Cerebellar nuclear complex (tissue), 1 donor: Measurements from ENCODE around the gene HCAR2.
"Not testable (repeated sequence)": the region's sequence is repeated elsewhere in the genome, so short reads cannot be mapped to it uniquely, and the experiment has no call there.

Source experiments
- DNase-seq, 2 experiments: peaks; one replicate each; lab custom pipeline; 2025; lab: John Stamatoyannopoulos, UW

The HCAR2 gene

GRCh38 chr12:122665349-122665748, 37.8 kb downstream of the HCAR2 start:
- no peak for DNase-seq

GRCh38 chr12:122661938-122662337, 41.2 kb downstream of the HCAR2 start:
- no peak for DNase-seq

- DNase-seq = no peak
Observed at GRCh38 chr12:122661246-122661645, 41.9 kb downstream of the HCAR2 start.

- no peak for DNase-seq
Observed at GRCh38 chr12:122659579-122659978, 43.6 kb downstream of the HCAR2 start.

- DNase-seq = no peak
Observed at GRCh38 chr12:122656298-122656697, 46.9 kb downstream of the HCAR2 start.

DNA sequence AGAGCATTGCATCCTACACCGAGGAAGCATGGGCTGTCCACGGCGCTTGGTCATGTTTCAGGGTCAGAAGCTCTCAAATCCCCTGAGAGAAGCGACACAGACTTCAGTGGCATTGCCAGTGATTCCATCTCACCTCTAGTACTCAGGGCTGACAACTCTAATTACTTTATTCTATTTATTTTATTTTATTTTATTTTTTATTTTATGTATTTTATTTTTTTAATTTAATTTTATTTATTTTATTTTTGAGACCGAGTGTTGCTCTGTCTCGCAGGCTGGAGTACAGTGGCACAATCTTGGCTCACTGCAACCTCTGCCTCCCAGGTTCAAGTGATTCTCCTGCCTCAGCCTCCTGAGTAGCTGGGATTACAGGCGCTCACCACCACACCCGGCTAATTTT, 49.9 kb downstream of the HCAR2 start:
- DNase-seq = not testable (repeated sequence)

DNA sequence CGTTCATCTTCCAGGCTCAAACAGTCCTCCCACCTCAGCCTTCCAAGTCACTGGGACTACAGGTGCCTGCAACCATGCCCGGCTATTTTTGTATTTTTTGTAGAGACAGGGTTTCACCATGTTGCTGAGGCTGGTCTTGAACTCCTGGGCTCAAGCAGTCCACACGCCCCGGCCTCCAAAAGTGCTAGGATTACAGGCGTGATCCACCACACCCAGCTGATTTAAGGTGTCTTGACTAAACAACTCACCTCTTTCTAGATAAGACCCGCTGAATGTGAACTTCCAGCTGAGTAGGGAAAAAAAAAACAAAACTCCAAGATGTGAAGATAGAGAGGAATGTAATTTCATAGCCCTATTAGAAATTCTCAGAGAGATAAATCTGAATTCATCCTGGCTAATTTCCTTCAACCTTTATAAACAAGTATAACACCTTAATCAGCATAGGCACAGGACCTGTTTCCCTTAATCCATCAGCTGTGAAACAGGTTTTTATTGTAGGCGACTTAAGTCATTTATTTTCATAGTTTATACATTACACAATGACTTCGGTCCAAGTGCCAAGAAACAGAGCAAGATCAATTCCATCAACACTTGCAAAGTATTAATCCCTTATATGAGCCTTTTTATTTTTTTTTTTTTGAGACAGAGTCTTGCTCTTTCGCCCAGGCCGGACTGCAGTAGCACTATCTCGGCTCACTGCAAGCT, 51.5 kb downstream of the HCAR2 start:
- no peak for DNase-seq
